IMR-90 (cell line): ENCODE data around the gene TENM3. TPM values are rescaled to one million over a fixed set of nuclear protein-coding genes. Genes with fewer than 3 reads are reported as not detected.
A peak's percentile ranks its signal among the peaks of the same experiment; 100 is the strongest.

Source experiments
- ATAC-seq: fragments of 200-7000 bp; cut with Tn5 transposase; 2 replicates; pipeline ENCODE4 v1.9.1; 2020; ENCODE audit warnings: low read depth, mild to moderate bottlenecking, moderate library complexity
- BruUV-seq: library from RNA; stranded (reverse); fragments of 400-500 nt; replicated peaks from 2 replicates; lab custom pipeline; 2021; lab: Mats Ljungman, UMichigan
- CTCF ChIA-PET: fragments of 300-600 bp; formaldehyde crosslinking; extraction: SDS; loops from one replicate; lab custom pipeline; 2021; ENCODE audit warnings: antibody characterized with exemption; lab: Yijun Ruan, JAX
- POLR2A ChIA-PET: fragments of 300-600 bp; sonication (Branson Sonifier 250); formaldehyde crosslinking; loops from one replicate; lab custom pipeline; 2022; ENCODE audit warnings: antibody characterized with exemption; ENCODE audit not compliant: unreplicated experiment; lab: Charles Lee
- DNase-seq: peaks from one replicate; pipeline ENCODE4 v3.0.0; 2013
- H2AFZ ChIP-seq: replicated peaks from 2 replicates; pipeline ENCODE3; 2013; ENCODE audit warnings: low read length, mild to moderate bottlenecking; ENCODE audit not compliant: poor library complexity
- H2AK5ac ChIP-seq: 2 replicates; pipeline ENCODE4 v1.6.1; 2013; ENCODE audit warnings: low read depth, low read length, inconsistent platforms
- H2AK9ac ChIP-seq: replicated peaks from 2 replicates; pipeline ENCODE3; 2013; ENCODE audit warnings: mild to moderate bottlenecking, low read depth, low read length, moderate library complexity; ENCODE audit not compliant: poor library complexity
- H2BK120ac ChIP-seq: 2 replicates; pipeline ENCODE4 v1.6.1; 2013; ENCODE audit warnings: low read depth, low read length, inconsistent platforms
- H2BK15ac ChIP-seq: 3 replicates; pipeline ENCODE4 v1.6.1; 2013; ENCODE audit warnings: low read depth, low read length, inconsistent platforms
- H2BK20ac ChIP-seq: 2 replicates; pipeline ENCODE4 v1.6.1; 2013; ENCODE audit warnings: low read depth, mild to moderate bottlenecking, inconsistent platforms, low read length, moderate library complexity
- H2BK5ac ChIP-seq: 2 replicates; pipeline ENCODE4 v1.6.1; 2013; ENCODE audit warnings: mild to moderate bottlenecking, low read depth, low read length, inconsistent platforms; ENCODE audit not compliant: poor library complexity, severe bottlenecking
- H3K14ac ChIP-seq: replicated peaks from 2 replicates; pipeline ENCODE4 v1.6.1; 2013; ENCODE audit warnings: low read depth, low read length, inconsistent platforms
- H3K18ac ChIP-seq: 2 replicates; pipeline ENCODE4 v1.6.1; 2013; ENCODE audit warnings: low read depth, low read length, control low read depth
- H3K23ac ChIP-seq: 2 replicates; pipeline ENCODE4 v1.6.1; 2013; ENCODE audit warnings: low read depth, low read length, inconsistent platforms
- H3K27ac ChIP-seq: 2 replicates; pipeline ENCODE4 v1.5.1; 2013; ENCODE audit warnings: mild to moderate bottlenecking, control low read depth, low read length; ENCODE audit not compliant: insufficient read depth
- H3K27me3 ChIP-seq: 2 replicates; pipeline ENCODE4 v1.6.1; 2013; ENCODE audit warnings: low read length; ENCODE audit not compliant: control insufficient read depth, insufficient read depth
- H3K36me3 ChIP-seq: 2 replicates; pipeline ENCODE4 v1.6.1; 2013; ENCODE audit warnings: low read length, mixed read lengths; ENCODE audit not compliant: control insufficient read depth, insufficient read depth
- H3K4ac ChIP-seq: 2 replicates; pipeline ENCODE4 v1.6.1; 2013; ENCODE audit warnings: low read depth, low read length, inconsistent platforms
- H3K4me1 ChIP-seq: 2 replicates; pipeline ENCODE4 v1.6.1; 2013; ENCODE audit warnings: low read length, mixed read lengths; ENCODE audit not compliant: control insufficient read depth, insufficient read depth
- H3K4me2 ChIP-seq: 2 replicates; pipeline ENCODE4 v1.6.1; 2013; ENCODE audit warnings: low read depth, mild to moderate bottlenecking, control low read depth, low read length, moderate library complexity
- H3K4me3 ChIP-seq: 2 replicates; pipeline ENCODE4 v1.5.1; 2013; ENCODE audit warnings: low read depth, mild to moderate bottlenecking, control low read depth, low read length, moderate library complexity; ENCODE audit not compliant: insufficient read depth
- H3K56ac ChIP-seq: 2 replicates; pipeline ENCODE4 v1.6.1; 2013; ENCODE audit warnings: low read length, inconsistent platforms; ENCODE audit not compliant: insufficient read depth; ENCODE audit errors: extremely low read depth
- H3K79me1 ChIP-seq, 2 experiments: 2 replicates each; pipeline ENCODE4 v1.6.1; 2013; ENCODE audit warnings: low read length in 2 of 2, inconsistent platforms in 1 of 2, low read depth in 1 of 2
- H3K9ac ChIP-seq: 2 replicates; pipeline ENCODE4 v1.6.1; 2013; ENCODE audit warnings: low read depth, low read length, control low read depth
- H3K9me1 ChIP-seq: 2 replicates; pipeline ENCODE4 v1.6.1; 2013; ENCODE audit warnings: low read length, inconsistent platforms; ENCODE audit not compliant: insufficient read depth
- H3K9me3 ChIP-seq: 2 replicates; pipeline ENCODE4 v1.6.1; 2013; ENCODE audit warnings: low read length; ENCODE audit not compliant: control insufficient read depth, insufficient read depth
- H4K20me1 ChIP-seq: 2 replicates; pipeline ENCODE4 v1.6.1; 2013; ENCODE audit warnings: low read length, inconsistent platforms; ENCODE audit not compliant: insufficient read depth
- H4K5ac ChIP-seq: 2 replicates; pipeline ENCODE4 v1.6.1; 2013; ENCODE audit warnings: mild to moderate bottlenecking, low read depth, low read length, control low read depth
- H4K8ac ChIP-seq, 2 experiments: 2 replicates each; pipeline ENCODE4 v1.6.1; 2013; ENCODE audit warnings: low read depth in 2 of 2, low read length in 2 of 2, control low read depth in 1 of 2, inconsistent platforms in 1 of 2
- H4K91ac ChIP-seq: 2 replicates; pipeline ENCODE4 v1.6.1; 2013; ENCODE audit warnings: low read depth, low read length, inconsistent platforms; ENCODE audit not compliant: insufficient read depth
- MAFK ChIP-seq: IDR thresholded peaks from 2 replicates; pipeline ENCODE4 v1.6.1; 2012; ENCODE audit warnings: low read depth, low read length, improper control_type of control experiment
- NFE2L2 ChIP-seq: fragments of 150-350 bp; IDR thresholded peaks from 2 replicates; pipeline ENCODE4 v1.6.1; 2016; ENCODE audit warnings: low read depth, mild to moderate bottlenecking, low read length
- WGBS, 2 experiments: methylation state at CpG; one replicate each; pipeline versions ENCODE4 v1.1.5 to v1.1.7; 2013; ENCODE audit warnings: missing lambda C conversion rate in 2 of 2; ENCODE audit not compliant: insufficient read length in 1 of 2; ENCODE audit errors: extremely low coverage in 2 of 2; 5-methylcytosine and 5-hydroxymethylcytosine counted together
- dilution Hi-C: fragments of 300-500 bp; cut with HindIII; formaldehyde crosslinking; loops from one replicate; pipeline ENCODE4 v1.14.3; 2018; ENCODE audit warnings: low sequenced_read_pairs; ENCODE audit not compliant: unreplicated experiment
- in situ Hi-C: fragments of 300-500 bp; cut with MboI; formaldehyde crosslinking; loops from 3 replicates; pipeline ENCODE4 v1.14.3; 2019; ENCODE audit warnings: low sequenced_read_pairs, inconsistent platforms, mixed read lengths
- intact Hi-C: fragments of 100-400 bp; cut with micrococcal nuclease; formaldehyde crosslinking; loops from 2 replicates; pipeline ENCODE4 v1.10.0; 2022
- polyA plus RNA-seq, 3 experiments: library from polyadenylated mRNA; depleted of rRNA; stranded (reverse); fragments of >200 nt; gene quantifications; 2 replicates each; pipeline ENCODE4 v1.2.3, GENCODE V29; 2012; ENCODE audit warnings: low replicate concordance in 1 of 3
- total RNA-seq: library from RNA; depleted of rRNA; stranded (reverse); fragments of >200 nt; gene quantifications from 2 replicates; pipeline ENCODE4 v1.2.3, GENCODE V29; 2012

TENM3 gene
- total and polyA plus RNA-seq, 2 of the 4 experiments (the other 2 are of a cell fraction): 29.9 to 173 TPM

DNA sequence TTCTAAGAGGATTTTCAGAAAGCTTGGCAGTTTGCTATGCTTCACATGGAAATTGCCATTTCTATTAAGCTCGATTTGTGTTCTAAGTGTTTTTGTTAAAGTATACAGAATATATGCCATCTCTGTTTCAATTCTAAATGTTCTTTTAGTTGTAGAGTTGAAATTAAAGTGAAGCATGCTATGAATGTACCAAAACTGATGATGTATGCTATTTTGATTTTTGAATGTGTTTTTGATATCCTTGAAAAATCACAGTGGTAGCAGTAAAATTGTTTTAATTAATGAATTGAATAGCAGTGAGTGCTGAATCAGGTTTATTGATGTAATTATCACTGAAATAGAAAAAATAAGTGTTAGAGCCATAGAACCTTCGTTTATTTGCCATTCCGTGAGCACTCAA, 110.9 kb downstream of the TENM3 start:
- no TSS peak for BruUV-seq
- Histone ChIP-seq H3K4me1 (no peaks in the 10 kb centered on the region), H3K4me3 (no peak overlapping the region), H2BK5ac (no peak overlapping the region), H4K91ac (no peak overlapping the region), H4K20me1 (no peaks in the 10 kb centered on the region), H2BK15ac (no peak overlapping the region), H2AK5ac (no peak overlapping the region), H3K9ac (no peak overlapping the region), H3K4me2 (no peak overlapping the region), H3K9me3 (no peaks in the 10 kb centered on the region), H3K9me1 (no peaks in the 10 kb centered on the region; the same call in 1 of the 2 replicates), H2AFZ (no peak overlapping the region), H3K27ac (no peak overlapping the region), H4K5ac (no peak overlapping the region), H3K4ac (no peak overlapping the region), H3K56ac (no peak overlapping the region), H4K8ac (no peak overlapping the region), H3K14ac (no peak overlapping the region), H2BK120ac (no peak overlapping the region), H2AK9ac (no peak overlapping the region), H2BK20ac (no peak overlapping the region), H3K36me3 (no peaks in the 10 kb centered on the region), H3K18ac (no peak overlapping the region), H3K23ac (no peak overlapping the region), H3K79me1 (no peaks in the 10 kb centered on the region), H3K27me3 (no peaks in the 10 kb centered on the region)
- ATAC-seq (no peak), DNase-seq (no peak)
- in situ Hi-C loops (no loop called here), intact Hi-C loops (no loop called here), dilution Hi-C loops (no loop called here)
- POLR2A ChIA-PET: no interaction called here
- WGBS, 2 experiments: no CpG with 5 or more reads among the region's 3 CpGs
- TF ChIP-seq MAFK (peak; percentile 89), NFE2L2 (no peak)
- CTCF ChIA-PET: no interaction called here
